Type B pancreatic cell (in vitro differentiated cells): ENCODE results near the gene KCNN3. TPM values are rescaled to one million over a fixed set of nuclear protein-coding genes. Genes with fewer than 3 reads are reported as not detected.

ENCODE experiments used
- DNase-seq: peaks from one replicate; pipeline ENCODE4 v3.0.0; 2021; ENCODE audit warnings: mixed read lengths; ENCODE audit not compliant: unreplicated experiment; ENCODE audit errors: extremely low spot score
- H3K27ac Mint-ChIP-seq: 2 replicates; pipeline ENCODE4 v1.8.0; 2021; ENCODE audit warnings: mild to moderate bottlenecking, mixed read lengths
- H3K27me3 Mint-ChIP-seq: 2 replicates; pipeline ENCODE4 v1.8.0; 2021; ENCODE audit warnings: mixed read lengths
- H3K36me3 Mint-ChIP-seq: 2 replicates; pipeline ENCODE4 v1.8.0; 2021; ENCODE audit warnings: mixed read lengths
- H3K4me1 Mint-ChIP-seq: one replicate; pipeline ENCODE4 v1.8.0; 2021; ENCODE audit warnings: mixed read lengths; ENCODE audit not compliant: unreplicated experiment
- H3K4me3 Mint-ChIP-seq: 2 replicates; pipeline ENCODE4 v1.8.0; 2021; ENCODE audit warnings: mild to moderate bottlenecking, mixed read lengths
- H3K9me3 Mint-ChIP-seq: 2 replicates; pipeline ENCODE4 v1.8.0; 2021; ENCODE audit warnings: mixed read lengths
- total RNA-seq: library from RNA; stranded (reverse); gene quantifications from 2 replicates; pipeline ENCODE4 v1.2.1, GENCODE V29; 2021; ENCODE audit warnings: low replicate concordance
- TF ChIP-seq, protein P1 (sequence below): fragments of 200-600 bp; sonication (generic); conservative IDR thresholded peaks from 2 replicates; pipeline ENCODE4 v1.5.0; 2021; ENCODE audit warnings: antibody characterized with exemption, mild to moderate bottlenecking

Gene KCNN3
- total RNA-seq, 1 donor from 2014 or later: 3.8 TPM

DNA sequence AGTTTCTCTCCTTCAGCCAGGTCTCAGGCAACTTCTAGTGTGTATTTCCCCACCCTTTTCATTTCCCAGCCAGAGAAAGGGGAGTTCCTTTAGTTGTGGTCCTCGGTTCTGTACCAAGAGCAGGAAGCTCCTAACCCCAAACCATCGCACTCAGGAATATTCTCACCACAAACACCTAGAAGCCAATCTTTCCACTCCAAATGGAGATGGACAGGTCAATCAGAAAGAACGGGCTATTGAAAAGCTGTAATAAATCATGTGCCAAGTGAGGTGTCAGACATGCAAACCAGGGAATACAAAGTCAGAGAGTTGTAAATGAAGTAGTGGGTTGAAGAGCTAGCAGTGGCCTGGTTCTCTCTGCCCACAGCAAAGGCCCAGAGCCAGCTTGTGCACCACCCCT lies 77.2 kb downstream of the KCNN3 start:
- H3K27ac Mint-ChIP-seq: no peak overlapping the region
- DNase-seq: no peak
- H3K36me3 Mint-ChIP-seq: no peaks in the 10 kb centered on the region
- no peaks in the 10 kb centered on the region for H3K4me1 Mint-ChIP-seq
- TF ChIP-seq, protein P1, sequence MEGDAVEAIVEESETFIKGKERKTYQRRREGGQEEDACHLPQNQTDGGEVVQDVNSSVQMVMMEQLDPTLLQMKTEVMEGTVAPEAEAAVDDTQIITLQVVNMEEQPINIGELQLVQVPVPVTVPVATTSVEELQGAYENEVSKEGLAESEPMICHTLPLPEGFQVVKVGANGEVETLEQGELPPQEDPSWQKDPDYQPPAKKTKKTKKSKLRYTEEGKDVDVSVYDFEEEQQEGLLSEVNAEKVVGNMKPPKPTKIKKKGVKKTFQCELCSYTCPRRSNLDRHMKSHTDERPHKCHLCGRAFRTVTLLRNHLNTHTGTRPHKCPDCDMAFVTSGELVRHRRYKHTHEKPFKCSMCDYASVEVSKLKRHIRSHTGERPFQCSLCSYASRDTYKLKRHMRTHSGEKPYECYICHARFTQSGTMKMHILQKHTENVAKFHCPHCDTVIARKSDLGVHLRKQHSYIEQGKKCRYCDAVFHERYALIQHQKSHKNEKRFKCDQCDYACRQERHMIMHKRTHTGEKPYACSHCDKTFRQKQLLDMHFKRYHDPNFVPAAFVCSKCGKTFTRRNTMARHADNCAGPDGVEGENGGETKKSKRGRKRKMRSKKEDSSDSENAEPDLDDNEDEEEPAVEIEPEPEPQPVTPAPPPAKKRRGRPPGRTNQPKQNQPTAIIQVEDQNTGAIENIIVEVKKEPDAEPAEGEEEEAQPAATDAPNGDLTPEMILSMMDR: no peak
- no peak overlapping the region for H3K4me3 Mint-ChIP-seq
- H3K27me3 Mint-ChIP-seq: peaks cover 21% of the 10 kb centered on the region
- H3K9me3 Mint-ChIP-seq: peaks cover 4% of the 10 kb centered on the region

DNA sequence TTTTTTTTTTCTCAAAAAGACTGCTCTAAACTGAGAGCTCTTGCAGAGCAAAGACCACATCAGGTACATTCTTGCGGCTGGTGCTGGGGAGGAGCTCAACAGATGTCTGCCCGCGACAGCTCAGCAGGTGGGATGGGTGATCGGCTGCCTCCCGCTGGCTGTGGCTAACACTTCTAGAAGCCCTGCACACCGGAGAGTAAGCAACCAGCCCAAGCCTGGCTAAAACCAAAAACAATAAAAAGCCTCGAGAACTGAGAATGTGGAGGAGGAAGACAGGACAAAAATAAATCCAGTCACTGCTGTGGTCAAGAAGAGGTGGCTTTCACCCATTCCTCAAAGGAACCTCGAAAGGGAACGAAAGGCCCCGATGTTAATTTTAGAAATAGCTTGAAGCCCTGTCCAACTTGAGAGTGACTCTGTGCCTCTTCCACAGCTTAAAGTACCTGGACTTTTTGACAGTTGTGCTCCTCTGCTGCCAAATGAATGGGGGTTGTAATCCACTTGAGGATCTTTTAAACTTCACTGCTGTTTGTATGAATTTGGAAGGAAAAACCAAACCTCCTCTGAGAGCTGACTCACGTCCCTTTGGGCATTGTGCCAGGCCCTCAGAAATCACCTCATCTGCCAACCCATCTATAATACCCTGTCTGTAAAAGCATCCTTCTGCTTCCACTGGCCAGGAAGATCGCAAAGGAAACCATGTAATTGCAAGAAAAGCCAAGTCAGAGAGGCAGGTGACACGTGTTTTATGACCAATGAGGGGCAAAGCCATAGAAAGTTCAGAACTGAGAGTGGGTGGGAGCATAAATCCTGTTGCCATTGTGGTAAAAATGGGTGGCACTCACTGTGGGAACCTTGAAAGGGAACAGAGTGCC lies 78.6 kb downstream of the KCNN3 start:
- Mint-ChIP-seq H3K4me1 (peaks cover 4% of the 10 kb centered on the region), H3K36me3 (no peaks in the 10 kb centered on the region), H3K27me3 (peaks cover 21% of the 10 kb centered on the region), H3K27ac (no peak overlapping the region), H3K9me3 (peaks cover 4% of the 10 kb centered on the region), H3K4me3 (no peak overlapping the region)
- TF ChIP-seq, protein P1: no peak
- DNase-seq: no peak

DNA sequence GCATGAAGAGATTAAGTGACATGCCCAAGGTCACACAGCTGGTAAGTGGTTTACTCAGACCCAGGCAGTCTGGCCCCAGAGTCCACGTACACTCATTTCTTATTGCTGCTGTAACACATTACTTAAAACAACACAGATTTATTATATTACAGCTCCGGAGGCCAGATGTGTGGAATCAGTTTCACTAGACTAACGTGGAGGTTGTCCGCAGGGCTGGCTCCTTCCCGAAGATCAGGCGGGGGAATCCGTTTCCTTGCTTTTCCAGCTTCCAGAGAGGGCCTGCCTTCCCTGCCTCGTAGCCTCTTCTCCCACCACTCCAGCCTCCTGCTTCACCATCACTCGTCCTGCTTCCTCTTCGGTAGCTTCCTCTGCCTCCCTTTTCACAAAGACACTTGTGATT lies 81.2 kb downstream of the KCNN3 start:
- no peak for DNase-seq
- Mint-ChIP-seq H3K36me3 (no peaks in the 10 kb centered on the region), H3K27ac (no peak overlapping the region), H3K4me3 (no peak overlapping the region), H3K4me1 (peaks cover 16% of the 10 kb centered on the region), H3K9me3 (no peaks in the 10 kb centered on the region), H3K27me3 (peaks cover 14% of the 10 kb centered on the region)
- TF ChIP-seq, protein P1: no peak

DNA sequence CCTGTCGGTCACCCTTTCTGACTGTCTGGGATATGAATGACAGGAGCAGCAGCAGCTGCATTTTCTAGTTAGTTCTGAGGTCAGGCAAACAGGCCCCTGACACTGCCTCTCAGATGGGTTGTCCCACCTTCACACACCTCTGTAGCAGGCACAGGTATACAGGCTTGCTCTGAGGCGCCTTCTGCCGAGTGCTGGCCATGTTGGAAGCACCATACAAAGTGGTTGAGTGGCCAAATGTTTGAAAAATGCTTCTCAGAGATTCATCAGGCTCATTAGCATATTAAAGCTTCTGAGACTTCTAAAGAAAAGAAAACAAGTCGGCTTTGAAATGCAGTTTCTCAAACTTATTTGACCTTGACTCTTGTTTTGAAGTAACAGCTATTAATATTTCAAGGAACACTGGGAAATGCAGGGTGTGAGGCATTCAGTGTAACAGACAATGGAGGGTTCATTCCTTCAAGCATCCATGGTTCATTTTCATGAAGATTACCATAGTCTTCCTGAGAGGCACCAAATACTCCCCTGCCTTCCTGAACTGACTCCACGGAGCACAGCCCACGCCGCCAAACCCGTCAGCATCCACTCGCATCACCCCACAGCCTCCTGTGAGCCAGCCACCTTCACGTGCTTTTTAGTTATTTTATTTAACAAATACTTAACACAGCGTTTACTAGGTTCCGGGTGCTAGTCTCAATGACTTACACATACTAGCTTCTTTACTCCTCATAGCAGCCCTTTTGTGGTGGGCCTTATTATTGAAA lies 81.8 kb downstream of the KCNN3 start:
- Mint-ChIP-seq H3K9me3 (no peaks in the 10 kb centered on the region), H3K36me3 (no peaks in the 10 kb centered on the region), H3K27ac (no peak overlapping the region), H3K4me1 (peaks cover 16% of the 10 kb centered on the region), H3K27me3 (peaks cover 10% of the 10 kb centered on the region), H3K4me3 (no peak overlapping the region)
- DNase-seq: no peak
- TF ChIP-seq, protein P1: no peak

DNA sequence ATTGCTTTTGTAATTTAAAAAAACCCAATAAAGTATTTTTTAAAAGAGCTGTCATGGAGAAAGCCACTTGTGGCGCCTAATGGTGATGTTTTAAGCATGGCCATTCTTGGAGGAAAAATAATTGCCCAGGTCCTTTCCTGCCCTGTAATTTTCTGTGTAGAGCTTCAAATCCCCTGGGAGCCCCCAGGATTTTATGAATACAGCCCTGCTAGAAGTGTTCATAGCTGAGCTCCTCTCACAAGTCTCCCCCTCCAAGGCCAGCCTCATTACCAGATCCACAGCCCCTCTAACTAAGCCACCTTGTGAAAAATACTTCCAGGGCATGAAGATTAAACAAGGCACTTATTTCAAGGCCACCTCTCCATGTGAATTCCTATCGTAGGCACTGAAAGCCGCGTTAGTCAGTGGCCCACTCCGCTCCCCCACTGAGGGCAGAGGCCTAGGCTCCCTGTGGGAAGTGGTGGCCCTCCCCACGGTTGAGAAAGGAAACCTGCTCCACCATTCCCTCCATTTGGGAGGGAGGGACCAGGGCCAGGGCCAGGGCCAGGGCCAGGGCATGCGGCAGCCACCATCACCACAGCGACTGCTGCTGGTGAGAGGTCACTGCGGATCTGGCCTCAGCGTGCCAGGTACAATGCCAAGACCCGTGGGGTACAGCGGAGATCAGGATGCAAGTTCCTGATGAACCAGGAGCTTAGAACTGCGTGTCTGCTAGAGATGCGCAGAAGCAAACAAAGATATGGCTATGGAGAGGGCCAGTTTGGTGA lies 83.1 kb downstream of the KCNN3 start:
- TF ChIP-seq, protein P1: no peak
- no peak overlapping the region for H3K27ac Mint-ChIP-seq

More for the DNA sequence above, 83.1 kb downstream of the KCNN3 start:
- DNase-seq: no peak
- no peaks in the 10 kb centered on the region for H3K9me3 Mint-ChIP-seq
- no peak overlapping the region for H3K4me3 Mint-ChIP-seq
- H3K27me3 Mint-ChIP-seq: peaks cover 8% of the 10 kb centered on the region
- no peaks in the 10 kb centered on the region for H3K36me3 Mint-ChIP-seq
- H3K4me1 Mint-ChIP-seq: peaks cover 16% of the 10 kb centered on the region
